Right lobe of liver (tissue), 6 donors: Measurements from ENCODE around the gene RPL3. TPM values are rescaled to one million over a fixed set of nuclear protein-coding genes. Genes with fewer than 3 reads are reported as not detected.

Experiments used
- ATAC-seq, 4 donors: fragments of 200-7000 bp; cut with Tn5 transposase; one replicate each; pipeline ENCODE4 v1.9.1; 2020; ENCODE audit warnings: mild to moderate bottlenecking in 4 of 4, moderate library complexity in 4 of 4
- DNase-seq, 3 donors: peaks; one replicate each; pipeline ENCODE4 v3.0.0-alpha.2; 2020
- H3K27ac ChIP-seq, 3 donors: fragments of 200-600 bp; one replicate each; pipeline ENCODE4 v1.8.0; 2022
- H3K27me3 ChIP-seq, 2 donors: fragments of 200-600 bp; one replicate each; pipeline ENCODE4 v1.8.0; 2022
- H3K36me3 ChIP-seq, 4 donors: fragments of 200-600 bp; sonication (generic) in 1 of 4; one replicate each; pipeline versions ENCODE4 v1.5.1 to v1.8.0; 2017 to 2022; ENCODE audit warnings: control low read depth in 1 of 4
- H3K4me1 ChIP-seq, 4 donors: fragments of 200-600 bp; sonication (generic) in 1 of 4; one replicate each; pipeline versions ENCODE4 v1.5.1 to v1.8.0; 2017 to 2022; ENCODE audit warnings: control low read depth in 1 of 4
- H3K4me3 ChIP-seq, 3 donors: fragments of 200-600 bp; one replicate each; pipeline ENCODE4 v1.8.0; 2022
- H3K9me3 ChIP-seq, 4 donors: fragments of 200-600 bp; sonication (generic) in 1 of 4; one replicate each; pipeline versions ENCODE4 v1.5.1 to v1.8.0; 2017 to 2022; ENCODE audit warnings: control low read depth in 1 of 4
- POLR2A ChIP-seq: fragments of 450-650 bp; IDR thresholded peaks from one replicate; pipeline ENCODE4 v1.6.1; 2017; ENCODE audit warnings: antibody characterized with exemption, mild to moderate bottlenecking
- WGBS: methylation state at CpG from one replicate; pipeline ENCODE4 v1.1.6; 2018; ENCODE audit warnings: low coverage, low lambda C conversion rate; ENCODE audit not compliant: insufficient coverage; ENCODE audit errors: missing lambda C conversion rate; 5-methylcytosine and 5-hydroxymethylcytosine counted together
- intact Hi-C, 2 donors: fragments of 100-400 bp; cut with DNase I; formaldehyde crosslinking; loops; one replicate each; pipeline versions ENCODE4 v1.11.2 to v1.14.1; 2022
- total RNA-seq, 6 experiments: library from RNA; depleted of rRNA in 2 of 6; stranded (reverse); fragments of >200 nt in 2 of 6; fragmentation: NEBNext Ultra II Directional in 3 of 6; extraction: Animal tissue kit (Norgen Biotek cat#: 25700) in 3 of 6; gene quantifications; one replicate each; pipeline versions ENCODE4 v1.1.0 to v1.2.4, GENCODE V29; 2016 to 2023
- TF ChIP-seq, protein P1 (sequence below), 4 donors: fragments of 200-600 bp in 3 of 4; fragments of 450-650 bp in 1 of 4; IDR thresholded peaks; one replicate each; pipeline versions ENCODE4 v1.5.1 to v1.8.0; 2016 to 2022; ENCODE audit warnings: antibody characterized with exemption in 4 of 4, mild to moderate bottlenecking in 2 of 4
- donor health status: DM: no; HTN: yes; CAD: no.
- donor health status: DM: no; HTN: no; CAD: no.
- donor health status: DM: no; HTN: no; CAD: no.
- donor health status: DM: no; HTN: yes; CAD: no.
- donor health status: DM: no; HTN: yes; CAD: no.

The RPL3 gene
- total RNA-seq, 6 experiments from 2014 or later, result 648 to 905 (median 743) TPM

DNA sequence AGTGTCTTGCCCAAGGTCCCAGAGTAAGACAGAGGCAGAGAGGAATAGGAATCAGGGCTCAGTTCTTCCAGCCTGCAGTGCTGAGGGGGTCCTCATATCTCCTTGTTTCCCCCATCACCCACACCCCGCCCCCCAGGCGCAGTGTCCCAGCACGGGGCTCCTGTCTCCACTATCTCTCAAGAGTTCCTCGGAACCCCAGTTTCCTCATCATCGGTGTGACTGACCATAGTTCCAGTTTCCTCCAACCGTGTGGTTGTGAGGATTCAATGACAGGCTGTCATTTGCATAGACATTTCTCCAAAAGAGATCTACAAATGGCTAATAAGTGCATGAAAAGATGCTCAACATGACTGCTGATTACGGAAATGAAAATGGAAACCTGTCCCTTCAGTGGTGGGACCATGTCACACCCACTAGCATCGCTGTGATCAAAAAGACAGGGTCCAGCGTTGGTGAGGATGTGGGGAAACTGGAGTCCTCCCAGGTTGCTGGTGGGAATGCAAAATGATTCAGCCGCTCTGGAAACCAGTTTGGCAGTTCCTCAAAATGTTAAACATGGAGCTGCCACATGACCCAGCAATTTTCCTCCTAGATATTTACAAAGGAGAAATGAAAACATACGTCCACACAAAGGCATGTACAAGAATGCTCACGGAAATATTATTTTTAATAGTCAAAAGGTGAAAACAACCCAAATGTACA, 42.8 kb downstream of the RPL3 start:
- Histone ChIP-seq H3K4me1 (no peaks in the 10 kb centered on the region), H3K27ac (no peak overlapping the region), H3K27me3 (no peaks in the 10 kb centered on the region), H3K9me3 (no peaks in the 10 kb centered on the region), H3K36me3 (no peaks in the 10 kb centered on the region), H3K4me3 (no peak overlapping the region)
- no peak for DNase-seq
- 77% methylated on average over 10 of the region's 12 CpGs for WGBS
- no peak for TF ChIP-seq POLR2A
- TF ChIP-seq, protein P1, sequence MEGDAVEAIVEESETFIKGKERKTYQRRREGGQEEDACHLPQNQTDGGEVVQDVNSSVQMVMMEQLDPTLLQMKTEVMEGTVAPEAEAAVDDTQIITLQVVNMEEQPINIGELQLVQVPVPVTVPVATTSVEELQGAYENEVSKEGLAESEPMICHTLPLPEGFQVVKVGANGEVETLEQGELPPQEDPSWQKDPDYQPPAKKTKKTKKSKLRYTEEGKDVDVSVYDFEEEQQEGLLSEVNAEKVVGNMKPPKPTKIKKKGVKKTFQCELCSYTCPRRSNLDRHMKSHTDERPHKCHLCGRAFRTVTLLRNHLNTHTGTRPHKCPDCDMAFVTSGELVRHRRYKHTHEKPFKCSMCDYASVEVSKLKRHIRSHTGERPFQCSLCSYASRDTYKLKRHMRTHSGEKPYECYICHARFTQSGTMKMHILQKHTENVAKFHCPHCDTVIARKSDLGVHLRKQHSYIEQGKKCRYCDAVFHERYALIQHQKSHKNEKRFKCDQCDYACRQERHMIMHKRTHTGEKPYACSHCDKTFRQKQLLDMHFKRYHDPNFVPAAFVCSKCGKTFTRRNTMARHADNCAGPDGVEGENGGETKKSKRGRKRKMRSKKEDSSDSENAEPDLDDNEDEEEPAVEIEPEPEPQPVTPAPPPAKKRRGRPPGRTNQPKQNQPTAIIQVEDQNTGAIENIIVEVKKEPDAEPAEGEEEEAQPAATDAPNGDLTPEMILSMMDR (IDR thresholded peaks at IDR 0.05), result no peak
- intact Hi-C loops, result no loop called here
- ATAC-seq, result no peak

DNA sequence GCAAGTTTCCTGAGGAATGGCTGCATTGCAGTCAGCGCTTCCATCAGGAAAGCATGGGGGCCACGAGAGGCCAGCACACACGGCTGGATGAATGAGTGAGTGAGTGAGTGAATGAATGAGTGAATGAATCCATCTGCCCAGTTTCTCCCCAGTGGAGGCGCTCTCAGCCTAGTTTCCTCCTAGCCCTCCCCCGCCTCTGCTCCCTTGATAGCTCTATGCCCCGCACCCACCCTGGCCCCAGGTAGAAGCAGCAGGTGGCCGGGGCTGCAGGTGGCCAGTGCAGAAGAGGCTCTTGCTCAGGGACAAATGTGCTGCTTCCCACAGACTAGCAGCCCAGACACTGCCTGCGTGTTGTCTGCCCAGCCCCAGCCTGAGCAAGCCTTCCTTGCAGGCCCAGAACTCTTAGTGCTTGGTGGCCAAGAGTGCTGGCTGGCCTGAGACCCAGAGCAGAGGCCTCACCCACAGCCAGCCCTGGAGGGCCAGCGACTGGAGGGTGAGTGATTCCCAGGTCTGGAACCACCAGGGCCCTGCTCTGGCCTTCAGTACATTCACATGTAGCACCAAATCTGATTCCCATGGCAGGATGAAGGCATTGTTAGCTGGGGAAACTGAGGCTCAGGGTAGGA, 43.5 kb downstream of the RPL3 start:
- Histone ChIP-seq H3K4me1 (no peaks in the 10 kb centered on the region), H3K27me3 (no peaks in the 10 kb centered on the region), H3K36me3 (no peaks in the 10 kb centered on the region), H3K9me3 (no peaks in the 10 kb centered on the region), H3K4me3 (no peak overlapping the region), H3K27ac (no peak overlapping the region)
- DNase-seq (no peak), ATAC-seq (no peak)
- intact Hi-C loops, result no loop called here
- WGBS, result 90% methylated on average over 2 of the region's 9 CpGs
- TF ChIP-seq POLR2A, result no peak
- TF ChIP-seq, protein P1 (IDR thresholded peaks at IDR 0.05), result no peak

DNA sequence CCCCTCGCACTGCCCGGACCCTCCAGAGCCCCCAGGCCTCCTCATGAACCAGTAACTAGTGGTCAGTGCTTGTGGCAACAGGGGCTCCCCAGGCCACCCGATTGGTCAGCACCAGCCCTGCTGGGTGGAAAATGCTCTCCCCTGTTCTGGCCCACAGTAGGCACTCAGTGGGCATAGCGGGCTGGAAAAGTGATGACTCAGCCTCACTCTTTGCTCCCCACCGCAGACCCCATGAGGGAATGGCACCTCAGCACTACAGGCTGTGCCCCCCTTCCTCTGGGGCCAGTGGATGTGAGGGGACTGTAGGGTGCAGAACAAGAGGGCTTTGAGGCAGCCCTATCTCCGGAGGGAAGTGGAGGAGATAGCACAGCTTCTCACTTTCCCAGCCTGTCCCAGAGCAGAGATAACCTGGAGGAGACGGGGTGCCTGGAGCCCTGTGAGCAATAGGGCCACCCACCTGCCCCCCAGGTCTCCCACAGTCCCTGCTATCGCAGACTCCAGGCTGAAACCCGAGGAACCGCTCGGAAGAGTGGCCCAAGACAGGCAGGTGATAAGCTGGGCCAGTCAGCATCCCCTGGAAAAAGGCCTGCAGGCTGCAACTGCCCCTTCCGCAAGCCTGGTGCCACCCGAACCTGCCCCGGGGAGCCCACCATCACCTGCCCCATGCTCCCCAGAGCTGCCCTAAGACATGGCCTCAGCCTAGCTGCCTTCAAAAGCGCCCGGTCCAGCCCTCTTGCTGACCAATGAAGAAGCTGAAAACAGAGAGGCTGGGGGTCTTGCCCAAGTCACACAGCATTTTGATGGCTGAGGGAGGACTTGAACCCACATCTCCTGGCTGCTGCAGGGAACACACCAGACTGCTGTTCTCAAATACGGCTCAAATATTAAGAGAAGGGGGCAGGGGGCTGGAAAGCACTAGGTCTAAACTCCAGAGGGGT, 45.2 kb downstream of the RPL3 start:
- no peaks in the 10 kb centered on the region for H3K9me3 ChIP-seq
- DNase-seq (no peak), ATAC-seq (no peak)
- intact Hi-C loops, result no loop called here
- no peaks in the 10 kb centered on the region for H3K36me3 ChIP-seq
- H3K27ac ChIP-seq, result no peak overlapping the region
- H3K4me1 ChIP-seq, result no peaks in the 10 kb centered on the region
- TF ChIP-seq, protein P1 (IDR thresholded peaks at IDR 0.05), result no peak
- no peak for TF ChIP-seq POLR2A
- 71% methylated on average over 6 of the region's 17 CpGs for WGBS
- H3K27me3 ChIP-seq, result no peaks in the 10 kb centered on the region
- no peak overlapping the region for H3K4me3 ChIP-seq

DNA sequence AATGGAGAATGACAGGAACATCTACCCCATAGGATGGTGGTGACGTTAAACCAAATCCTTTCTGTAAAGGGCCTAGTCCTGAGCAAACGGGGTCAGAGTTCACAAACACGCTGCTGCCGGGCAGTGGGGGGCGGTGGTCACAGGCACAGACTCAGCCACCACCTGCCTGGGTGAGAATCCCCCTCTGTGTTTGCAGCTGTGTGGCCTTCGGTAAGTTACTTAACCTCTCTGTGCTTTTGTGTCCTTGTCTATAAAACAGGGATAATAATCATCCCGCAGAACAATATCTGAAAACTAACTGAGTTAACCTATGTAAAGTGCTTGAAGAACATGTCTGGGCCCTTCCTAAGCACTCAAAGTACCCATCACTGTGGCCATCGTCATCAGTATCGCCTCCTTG, 48.6 kb downstream of the RPL3 start:
- 87% methylated on average over 3 of the region's 9 CpGs for WGBS
- ATAC-seq, result no peak
- TF ChIP-seq, protein P1 (IDR thresholded peaks at IDR 0.05), result no peak
- TF ChIP-seq POLR2A, result no peak
- H3K36me3 ChIP-seq, result no peaks in the 10 kb centered on the region
- H3K27me3 ChIP-seq, result no peaks in the 10 kb centered on the region
- intact Hi-C loops, result no loop called here
- no peaks in the 10 kb centered on the region for H3K9me3 ChIP-seq
- H3K27ac ChIP-seq, result no peak overlapping the region
- no peak for DNase-seq
- no peaks in the 10 kb centered on the region for H3K4me1 ChIP-seq
- H3K4me3 ChIP-seq, result no peak overlapping the region
